ENCODE results near the gene GABBR2.
"Not testable (repeated sequence)": the region's sequence is repeated elsewhere in the genome, so short reads cannot be mapped to it uniquely, and the experiment has no call there.

GABBR2 gene

DNA sequence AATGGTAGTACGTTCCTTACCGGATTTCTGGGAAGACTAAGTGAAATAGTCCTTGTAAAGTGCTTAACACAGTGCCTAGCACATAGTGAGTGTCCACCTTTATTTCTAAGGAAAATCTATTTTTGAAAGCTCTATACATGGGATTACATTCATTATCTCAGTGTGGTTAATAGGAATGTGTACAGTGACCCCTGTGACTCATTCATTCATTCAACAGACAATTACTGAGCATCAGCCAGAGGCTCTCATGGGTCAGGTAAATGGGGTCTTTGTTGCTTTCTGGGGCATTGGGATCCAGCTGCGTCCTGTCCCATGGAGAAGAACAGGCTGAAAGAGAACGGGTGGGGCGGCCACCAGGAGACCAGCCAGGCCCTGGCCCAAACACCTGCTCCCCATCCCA, 227.1 kb downstream of the GABBR2 start:
- no peak for DNase-seq (ENCODE audit: low read depth in 2 of 2)

DNA sequence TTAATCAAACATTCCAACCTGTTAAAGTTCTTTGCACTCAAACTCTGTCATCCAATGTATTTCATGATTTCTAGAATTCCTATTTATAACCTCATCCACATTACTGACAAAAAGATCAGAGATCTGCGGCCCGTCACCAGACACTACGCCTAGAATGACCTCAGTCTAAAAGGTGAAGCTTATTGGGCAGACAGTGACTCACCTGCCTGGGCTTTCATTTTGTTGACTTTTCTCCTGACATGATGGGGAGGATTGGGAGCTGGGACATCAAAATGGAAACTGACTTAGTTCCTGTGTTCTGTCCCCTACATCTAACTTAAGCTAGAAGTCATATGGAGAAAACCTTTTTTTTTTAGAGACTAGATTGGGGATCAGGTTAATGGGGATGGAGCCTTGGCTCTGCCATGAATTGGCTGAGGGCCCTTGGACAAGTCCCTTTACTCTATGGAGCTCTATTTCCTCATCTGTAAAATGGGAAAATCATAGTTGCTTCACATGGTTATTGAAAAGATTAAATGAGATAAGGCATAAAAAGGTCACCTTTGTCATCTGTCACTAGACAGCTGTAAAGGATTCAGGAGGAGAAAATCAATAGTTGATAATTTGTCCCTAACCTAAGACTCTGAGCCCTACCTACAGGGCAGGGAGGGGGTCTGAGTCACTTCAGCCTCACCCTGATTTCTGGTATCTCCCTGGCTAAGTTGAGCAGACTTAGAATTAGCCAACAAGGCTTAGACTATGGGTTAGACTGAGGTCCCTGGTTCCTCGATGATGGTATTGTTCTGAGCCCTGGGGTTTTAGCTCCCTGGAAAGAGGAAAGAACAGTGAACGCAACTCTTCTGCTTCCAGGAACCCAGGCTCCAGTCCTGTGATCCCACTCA, 228.5 kb downstream of the GABBR2 start:
- no peak for DNase-seq (ENCODE audit: low read depth in 2 of 2)

DNA sequence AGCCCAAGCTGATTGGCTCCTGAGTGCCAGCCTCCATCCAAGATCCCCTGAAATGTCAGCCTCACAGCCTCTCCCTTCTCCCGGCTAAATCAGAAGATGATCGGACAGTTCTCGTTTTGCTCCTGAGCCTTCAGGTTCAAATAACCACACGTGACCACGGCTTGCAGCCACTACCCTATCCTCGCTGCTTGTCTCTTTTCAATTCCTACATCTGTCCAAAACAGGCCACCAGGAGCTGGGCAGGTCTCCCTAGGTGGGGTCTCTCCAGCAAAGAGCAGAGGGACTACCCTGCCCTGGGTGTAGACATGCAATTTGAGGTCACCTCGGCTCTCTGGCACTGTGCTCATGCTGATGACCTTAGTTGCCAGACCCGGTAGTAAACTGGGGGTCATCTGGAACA, 229.3 kb downstream of the GABBR2 start:
- no peak for DNase-seq (ENCODE audit: low read depth in 2 of 2)

DNA sequence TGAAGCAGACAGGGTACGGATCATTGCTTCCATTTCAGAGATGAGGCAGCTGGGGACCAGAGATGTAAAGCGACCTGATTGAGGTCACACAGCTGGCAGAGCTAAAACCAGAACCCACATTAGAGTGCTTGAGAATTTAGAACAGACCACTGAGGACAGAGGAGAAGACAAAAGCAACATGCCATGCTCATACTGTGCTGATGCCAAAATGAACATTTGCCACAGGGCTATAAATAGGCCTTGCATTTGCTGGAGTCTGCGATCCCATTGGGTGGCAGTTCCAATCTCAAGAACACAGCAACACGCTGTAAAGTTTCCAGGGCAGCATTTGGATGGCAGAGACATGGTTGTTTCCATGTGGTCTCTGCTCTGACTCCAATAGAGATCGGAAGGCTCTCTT, 230.9 kb downstream of the GABBR2 start:
- DNase-seq (ENCODE audit: low read depth in 2 of 2): no peak

DNA sequence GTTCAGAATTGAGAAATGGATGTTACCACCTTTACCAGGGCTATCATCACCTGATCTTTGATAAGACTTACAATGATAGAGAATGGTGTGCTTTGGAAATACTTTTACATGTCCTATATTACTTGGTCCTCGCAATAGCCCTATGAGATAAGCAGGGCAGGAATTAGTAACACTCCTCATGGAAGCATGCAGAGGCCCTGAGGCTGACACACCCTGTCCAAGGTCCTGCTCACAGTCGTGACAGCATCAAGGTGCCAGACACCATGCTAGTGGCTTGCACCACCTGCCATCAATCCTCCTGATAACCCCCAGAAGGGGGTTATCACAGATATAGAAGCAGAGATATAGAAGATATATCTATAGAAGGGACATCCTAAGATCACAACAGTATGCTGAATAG, 236.5 kb downstream of the GABBR2 start:
- no peak for DNase-seq (ENCODE audit: low read depth in 2 of 2)

DNA sequence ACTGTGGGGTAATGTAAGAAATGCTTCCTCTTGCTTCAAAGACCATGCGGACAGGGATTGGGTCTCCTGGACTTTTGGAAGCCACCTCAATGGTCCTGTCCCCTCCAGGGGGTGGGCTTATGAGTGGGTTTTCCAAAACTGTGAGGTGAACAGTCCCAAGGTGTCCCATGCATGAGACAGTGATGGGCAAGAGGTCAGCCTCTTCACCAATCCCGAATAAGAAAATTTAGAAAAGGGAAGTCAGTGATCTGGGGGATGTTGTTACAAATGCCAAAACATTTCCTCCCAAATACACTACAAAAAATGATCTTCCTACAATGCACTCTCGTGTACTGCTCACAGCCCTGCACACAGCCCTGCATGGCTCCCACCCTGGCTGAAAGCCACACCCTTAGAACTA, 237.6 kb downstream of the GABBR2 start:
- no peak for DNase-seq (ENCODE audit: low read depth in 2 of 2)

DNA sequence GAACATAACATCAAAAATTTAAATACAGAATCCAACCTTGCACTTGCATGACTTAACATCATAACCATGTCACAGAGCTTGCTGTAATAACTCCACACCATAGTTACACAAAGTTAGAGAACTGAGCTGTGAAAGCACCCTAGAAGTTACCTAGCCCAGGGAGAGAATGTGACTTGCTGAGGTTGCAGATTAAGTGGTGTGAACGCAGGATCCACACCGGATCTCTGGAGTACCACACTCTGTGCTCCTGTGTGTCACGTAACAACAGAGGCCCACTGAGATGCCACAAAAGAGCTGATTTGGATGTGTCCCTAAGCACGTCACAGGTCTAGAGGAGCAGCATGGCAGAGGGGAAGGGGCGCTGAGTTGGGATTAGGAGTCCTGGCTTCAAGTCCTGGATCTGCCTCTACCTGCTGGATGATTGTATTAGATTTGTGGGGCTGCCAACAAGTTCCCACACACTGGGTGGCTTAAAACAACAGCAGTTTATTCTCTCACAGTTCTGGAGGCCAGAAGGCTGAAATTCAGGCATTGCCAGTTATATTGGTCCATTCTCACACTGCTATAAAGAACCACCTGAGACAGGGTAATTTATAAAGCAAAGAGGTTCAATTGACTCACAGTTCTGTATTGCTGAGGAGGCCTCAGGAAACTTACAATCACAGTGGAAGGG, 240.0 kb downstream of the GABBR2 start:
- DNase-seq (ENCODE audit: low read depth in 2 of 2): no peak

DNA sequence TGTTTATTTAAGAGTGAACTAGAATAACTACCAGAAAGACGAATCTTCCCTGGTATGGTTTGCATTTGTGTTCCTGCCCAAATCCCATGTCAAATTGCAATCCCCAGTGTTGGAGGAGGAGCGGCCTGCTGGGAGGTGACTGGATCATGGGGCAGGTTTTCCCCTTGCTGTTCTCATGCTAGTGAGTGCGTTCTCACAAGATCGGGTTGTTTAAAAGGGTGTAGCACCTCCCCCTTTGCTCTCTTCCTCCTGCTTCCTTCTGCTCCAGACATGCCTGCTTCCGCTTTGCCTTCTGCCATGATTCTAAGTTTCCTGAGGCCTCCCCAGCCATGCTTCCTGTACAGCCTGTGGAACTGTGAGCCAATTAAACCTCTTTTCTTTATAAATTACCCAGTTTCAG, 242.9 kb downstream of the GABBR2 start:
- no peak for DNase-seq (ENCODE audit: low read depth in 2 of 2)

DNA sequence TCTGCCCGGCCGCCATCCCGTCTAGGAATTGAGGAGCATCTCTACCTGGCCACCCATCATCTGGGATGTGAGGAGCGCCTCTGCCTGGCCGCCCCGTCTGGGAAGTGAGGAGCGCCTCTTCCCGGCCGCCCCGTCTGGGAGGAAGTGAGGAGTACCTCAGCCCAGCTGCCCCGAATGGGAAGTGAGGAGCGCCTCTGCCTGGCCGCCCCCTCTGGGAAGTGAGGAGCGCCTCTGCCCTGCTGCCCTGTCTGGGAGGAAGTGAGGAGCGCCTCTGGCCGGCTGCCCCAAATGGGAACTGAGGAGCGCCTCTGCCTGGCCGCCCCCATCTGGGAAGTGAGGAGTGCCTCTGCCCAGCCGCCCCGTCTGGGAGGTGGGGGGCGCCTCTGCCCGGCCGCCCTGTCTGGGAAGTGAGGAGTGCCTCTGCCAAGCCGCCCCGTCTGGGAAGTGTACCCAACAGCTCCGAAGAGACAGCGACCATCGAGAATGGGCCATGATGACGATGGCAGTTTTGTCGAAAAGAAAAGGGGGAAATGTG, 244.5 kb downstream of the GABBR2 start:
- not testable (repeated sequence) for DNase-seq (ENCODE audit: low read depth in 2 of 2)

DNA sequence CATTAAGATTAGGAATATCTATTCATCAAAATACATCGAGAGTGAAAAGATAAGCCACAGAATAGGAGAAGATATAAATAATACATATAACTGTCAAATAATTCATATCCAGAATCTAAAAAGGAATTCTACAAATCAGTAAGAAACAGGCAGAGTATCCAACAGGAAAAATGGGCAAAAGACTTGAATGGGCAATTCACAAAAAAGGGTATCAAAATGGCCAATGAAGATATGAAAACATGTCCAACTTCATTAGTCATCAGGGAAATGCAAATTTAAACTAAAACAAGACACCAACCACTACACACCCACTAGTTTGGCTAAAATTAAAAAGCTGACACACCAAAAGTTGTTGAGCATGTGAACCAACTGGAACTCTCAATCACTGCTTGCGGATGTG, 246.4 kb downstream of the GABBR2 start:
- no peak for DNase-seq (ENCODE audit: low read depth in 2 of 2)

DNA sequence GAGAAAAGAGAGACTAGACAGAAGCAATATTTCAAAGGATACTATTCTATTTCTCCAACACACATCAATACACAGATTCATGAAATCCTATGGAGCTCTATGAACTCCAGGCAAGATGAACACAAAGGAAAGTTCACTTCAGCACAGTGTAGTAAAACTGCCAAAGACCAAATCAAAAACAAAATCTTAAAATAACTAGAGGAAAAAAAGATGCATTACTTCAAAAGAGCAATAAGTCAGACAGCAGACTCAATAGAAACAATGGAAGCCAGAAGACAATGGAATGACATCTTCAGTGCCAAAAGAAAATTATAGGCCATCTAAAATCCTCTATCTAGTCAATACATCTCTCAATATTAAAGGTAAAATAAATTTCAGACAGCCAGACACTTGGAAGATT, 248.0 kb downstream of the GABBR2 start:
- DNase-seq (ENCODE audit: low read depth in 2 of 2): no peak

DNA sequence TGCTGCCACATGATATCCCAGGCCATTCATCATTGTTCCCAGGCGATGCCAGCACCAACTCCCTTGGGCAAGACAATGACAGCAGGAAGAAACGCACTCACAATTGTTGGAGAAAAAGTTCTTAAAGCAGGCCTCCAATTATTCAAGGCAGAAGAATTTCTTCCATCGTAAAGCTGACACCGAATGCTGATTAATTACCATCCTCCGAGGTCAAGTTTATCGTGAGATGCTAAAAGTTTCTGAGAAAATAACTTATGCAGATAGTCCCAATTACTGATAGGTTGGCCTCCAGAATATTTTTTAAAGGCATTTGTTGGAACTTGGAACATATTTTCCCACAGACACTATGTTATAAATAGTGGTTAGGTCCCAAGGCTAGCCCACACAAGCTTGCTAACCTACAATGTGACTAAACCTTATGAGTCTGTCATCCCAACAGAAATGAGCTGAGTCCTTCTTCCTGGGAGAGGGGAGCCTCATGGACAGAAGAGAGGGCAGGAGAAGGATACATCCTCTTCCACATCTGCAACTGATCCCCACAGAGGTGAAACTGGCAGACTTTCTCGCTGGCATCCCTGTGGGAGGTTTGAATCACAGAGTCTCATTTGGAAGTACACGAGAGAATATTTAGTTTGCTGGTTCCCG, 250.9 kb downstream of the GABBR2 start:
- no peak for DNase-seq (ENCODE audit: low read depth in 2 of 2)

DNA sequence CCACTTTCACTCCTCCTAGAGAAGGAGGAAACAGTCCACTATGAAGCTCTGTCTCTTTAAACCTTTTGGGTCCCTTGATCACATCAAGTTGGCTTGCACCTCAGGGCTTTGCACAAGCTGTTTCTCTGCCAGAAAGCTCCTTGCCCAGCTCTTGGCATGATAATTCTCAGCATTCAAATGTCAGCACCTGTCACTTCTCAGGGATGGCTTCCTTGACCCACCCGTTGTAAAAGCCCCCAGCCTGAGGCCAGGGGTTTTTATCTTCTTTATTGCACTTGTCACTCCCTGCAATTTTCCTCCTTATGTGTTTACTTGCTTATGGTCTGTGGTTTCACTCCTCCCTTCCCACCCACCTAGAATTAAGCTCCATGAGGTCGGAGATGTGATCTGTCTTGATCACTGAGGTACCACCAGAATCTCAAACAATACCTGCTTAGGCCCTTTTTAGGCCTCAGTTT, 252.6 kb downstream of the GABBR2 start:
- DNase-seq (ENCODE audit: low read depth in 2 of 2): no peak

DNA sequence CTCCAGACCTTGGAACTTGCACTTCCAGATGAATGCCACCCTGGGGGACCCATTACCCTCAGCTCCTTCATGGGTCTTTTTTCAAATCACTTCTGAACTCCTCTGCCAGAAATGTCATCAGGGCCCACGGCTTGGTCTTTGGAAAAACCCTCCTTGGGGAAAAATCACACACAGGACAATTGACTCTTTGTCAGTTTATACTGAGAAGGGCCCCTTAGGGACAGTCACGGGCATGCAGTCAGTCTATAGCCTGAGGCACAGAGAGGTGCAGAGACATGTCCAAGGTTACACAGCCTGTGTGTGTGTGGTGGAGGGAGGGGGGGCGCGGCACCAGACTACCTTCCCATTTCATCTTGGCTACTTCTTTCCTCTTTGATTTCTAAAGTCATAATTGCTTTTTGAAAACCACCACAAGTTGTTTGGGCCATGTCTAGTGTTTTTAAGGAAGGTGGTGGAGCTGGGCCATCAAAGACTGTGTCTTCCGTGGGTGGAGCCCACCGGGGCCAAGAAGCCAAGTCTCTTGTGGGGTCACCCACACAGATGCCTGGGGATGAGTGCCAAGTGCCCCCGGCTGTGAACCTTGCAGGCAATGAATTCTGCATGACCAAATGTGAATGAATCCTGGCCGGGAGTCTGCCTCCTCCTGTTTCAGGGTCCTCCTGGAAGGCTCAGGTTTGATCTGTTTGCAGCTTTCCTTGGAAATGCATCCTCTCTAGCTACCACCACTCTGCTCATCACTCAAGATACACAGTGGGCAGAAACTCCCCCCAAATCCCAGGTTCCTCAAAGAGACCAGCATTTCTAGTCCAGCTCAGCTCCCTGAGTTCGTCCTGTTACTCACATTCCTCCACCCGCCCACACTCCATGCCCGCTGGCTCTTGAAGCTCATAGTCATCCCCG, 253.2 kb downstream of the GABBR2 start:
- no peak for DNase-seq (ENCODE audit: low read depth in 2 of 2)

DNA sequence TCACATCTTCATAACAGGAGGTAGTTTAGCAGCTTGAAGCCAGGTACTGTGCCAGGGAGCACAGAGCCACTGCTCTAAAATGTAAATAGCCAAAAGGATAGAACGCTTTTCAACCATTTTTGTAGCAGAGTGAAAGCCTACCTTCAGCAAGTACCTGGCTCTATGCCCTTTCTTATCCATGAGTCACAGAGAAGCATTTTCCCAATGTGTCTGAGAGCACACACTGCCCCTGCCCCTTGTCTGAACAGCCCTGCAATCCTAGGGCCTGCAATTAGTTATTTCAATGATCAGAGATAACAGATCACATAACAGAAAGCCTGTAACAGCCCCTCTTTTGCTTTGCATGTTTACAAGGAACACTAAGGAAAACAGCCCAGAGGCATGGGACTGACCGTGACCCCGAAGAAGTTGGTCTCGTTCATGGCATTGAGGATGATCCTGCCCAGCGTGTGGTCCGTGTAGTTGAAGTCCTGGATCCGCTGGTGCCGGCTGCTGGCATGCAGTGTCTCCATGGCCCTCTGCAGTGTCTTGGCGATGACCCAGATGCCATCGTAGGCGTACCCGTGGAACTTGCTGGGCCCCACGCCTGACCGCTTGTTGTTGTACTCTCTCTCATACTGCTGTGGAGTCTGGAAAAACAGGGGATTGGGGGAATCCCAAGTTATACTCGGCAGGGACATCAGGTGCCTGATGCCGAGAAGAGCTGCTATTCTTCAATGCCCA, 255.0 kb downstream of the GABBR2 start:
- no peak for DNase-seq (ENCODE audit: low read depth in 2 of 2)

DNA sequence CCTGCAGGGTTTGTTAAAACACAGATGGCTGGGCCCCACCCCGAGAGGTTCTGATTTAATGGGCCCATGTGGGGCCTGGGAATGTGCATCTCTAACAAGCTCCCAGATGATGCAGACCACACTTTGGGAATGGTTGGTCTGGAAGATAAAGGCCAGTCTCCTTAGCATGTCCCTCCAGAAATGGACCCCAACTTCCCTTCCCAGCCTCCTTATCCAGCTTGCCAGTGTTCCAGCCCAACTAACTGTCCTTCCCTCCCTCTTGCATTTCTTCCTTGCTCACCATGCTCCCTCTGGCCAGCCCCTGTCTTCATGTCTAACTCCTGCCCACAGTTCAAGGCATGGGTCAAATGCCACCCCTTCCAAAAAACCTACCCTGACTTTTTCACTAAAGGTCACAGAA, 257.2 kb downstream of the GABBR2 start:
- no peak for DNase-seq (ENCODE audit: low read depth in 2 of 2)

DNA sequence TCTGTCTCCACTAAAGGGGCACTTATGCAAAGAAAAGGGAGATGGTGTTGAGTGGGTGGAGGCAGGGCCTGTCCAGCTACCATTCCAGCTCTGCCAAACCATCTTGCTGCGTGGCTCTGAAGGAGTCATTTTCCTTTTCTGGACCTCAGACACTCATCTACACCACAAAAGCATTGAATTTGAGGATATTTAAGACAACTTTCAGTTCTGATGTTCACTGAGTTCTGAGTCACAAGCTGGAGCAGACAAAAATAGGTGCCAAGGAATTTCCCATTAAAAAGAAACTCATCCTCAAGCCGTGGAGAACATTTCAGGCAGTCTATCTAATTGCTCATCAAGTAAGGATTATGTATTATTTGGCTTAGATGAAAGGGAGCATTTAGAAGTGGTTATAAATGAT, 258.2 kb downstream of the GABBR2 start:
- DNase-seq (ENCODE audit: low read depth in 2 of 2): no peak

DNA sequence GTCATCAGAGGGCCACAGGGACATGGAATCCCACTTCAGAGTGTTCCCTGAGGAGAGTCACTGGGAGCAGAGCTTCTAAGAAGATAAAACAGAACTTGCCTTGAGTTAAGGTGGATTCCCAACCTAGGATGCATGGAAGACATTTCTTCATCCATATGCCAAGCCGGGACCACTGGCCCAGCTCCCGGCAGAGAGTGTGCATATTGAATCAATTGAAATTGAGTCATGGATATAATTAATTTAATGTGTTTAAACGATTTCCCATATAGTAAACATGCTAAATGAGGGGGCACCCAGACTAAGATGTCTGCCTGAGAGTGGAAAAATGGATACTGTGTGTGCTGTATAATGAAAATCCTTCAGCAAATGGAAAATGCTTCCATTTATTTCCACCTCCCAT, 258.9 kb downstream of the GABBR2 start:
- no peak for DNase-seq (ENCODE audit: low read depth in 2 of 2)

DNA sequence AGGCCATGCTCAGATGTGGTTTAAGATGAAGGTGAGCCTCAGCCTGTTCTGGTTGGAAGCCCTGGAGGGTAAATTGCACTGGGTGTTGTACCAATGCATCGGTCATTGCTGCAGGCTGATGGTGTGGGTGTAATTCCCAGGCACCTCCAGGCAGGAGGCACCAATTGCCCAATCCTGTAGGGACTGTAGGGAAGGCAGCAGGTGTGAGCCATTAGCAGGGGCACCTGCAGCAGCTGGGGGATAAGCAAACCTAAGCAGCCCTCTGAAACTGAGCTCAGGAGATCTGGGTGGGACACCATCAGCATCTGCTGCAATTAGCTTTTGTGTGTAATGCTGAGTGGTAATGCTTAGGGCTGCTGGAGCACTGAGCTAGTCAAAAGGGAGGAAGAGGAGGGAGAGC, 263.2 kb downstream of the GABBR2 start:
- no peak for DNase-seq (ENCODE audit: low read depth in 2 of 2)

DNA sequence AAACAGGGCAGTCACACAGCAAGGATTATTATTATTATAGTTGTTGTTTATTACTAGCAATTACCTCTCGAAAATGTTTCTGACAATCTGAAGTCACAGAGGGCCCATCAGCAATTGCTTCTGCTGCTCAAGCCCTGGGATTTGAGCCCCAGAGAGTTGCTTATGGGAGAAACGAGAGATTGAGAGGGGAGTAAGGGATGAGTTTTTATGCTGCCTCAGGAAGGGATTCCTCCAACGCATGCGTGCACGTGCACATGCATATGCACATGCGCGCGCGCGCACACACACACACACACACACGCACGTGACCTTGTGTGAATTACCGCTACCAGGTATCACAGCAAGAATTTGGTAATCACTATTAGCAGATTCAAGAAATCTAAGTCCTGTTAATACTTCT, 264.1 kb downstream of the GABBR2 start:
- DNase-seq (ENCODE audit: low read depth in 2 of 2): no peak

DNA sequence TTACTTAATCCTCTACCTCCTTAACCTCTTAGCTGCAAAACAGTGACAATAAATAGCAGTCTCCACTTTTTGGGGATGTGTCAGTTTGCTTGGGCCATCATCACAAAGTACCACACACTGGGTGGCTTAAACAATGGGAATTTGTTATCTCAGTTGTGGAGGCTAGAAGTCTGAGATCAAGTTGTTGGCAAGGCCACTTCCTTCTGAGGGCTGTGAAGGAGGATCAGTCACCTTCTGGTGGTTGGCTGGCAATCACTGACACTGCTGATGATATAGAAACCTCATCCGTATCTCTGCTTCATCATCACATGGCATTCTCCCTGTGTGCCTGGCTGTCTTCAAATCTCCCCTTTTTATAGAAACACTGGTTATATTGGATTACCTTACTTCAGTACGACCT, 266.2 kb downstream of the GABBR2 start:
- no peak for DNase-seq (ENCODE audit: low read depth in 2 of 2)
